HepG2 (cell line): Measurements from ENCODE around the gene SHISA6. TPM values are rescaled to one million over a fixed set of nuclear protein-coding genes. Genes with fewer than 3 reads are reported as not detected.

Source experiments
- ATAC-seq: fragments of 200-7000 bp; cut with Tn5 transposase; 3 replicates; pipeline ENCODE4 v1.9.1; 2020; ENCODE audit warnings: mild to moderate bottlenecking, moderate library complexity
- BruUV-seq: library from RNA; stranded (reverse); fragments of 400-500 nt; replicated peaks from 2 replicates; lab custom pipeline; 2021; lab: Mats Ljungman, UMichigan
- CTCF ChIA-PET: fragments of 300-600 bp; formaldehyde crosslinking; extraction: SDS; loops from one replicate; lab custom pipeline; 2021; ENCODE audit warnings: low total read pairs, inconsistent platforms, low intra/inter-chr PET ratio; lab: Yijun Ruan, JAX
- POLR2A ChIA-PET: fragments of 350-600 bp; sonication (Branson Sonifier 250); formaldehyde crosslinking; loops from one replicate; lab custom pipeline; 2020; ENCODE audit warnings: antibody characterized with exemption, inconsistent platforms; lab: Yijun Ruan, JAX
- DNase-seq: peaks from one replicate; pipeline ENCODE4 v3.0.0-alpha.2; 2015; ENCODE audit warnings: low spot score
- FAIRE-seq: peaks from 3 replicates; lab custom pipeline; 2011; peaks lifted over from hg19 to GRCh38; lab: Jason Lieb, UNC
- H2AFZ ChIP-seq: one replicate; pipeline ENCODE4 v1.6.1; 2011; ENCODE audit warnings: low read length, inconsistent platforms
- H3K27ac ChIP-seq: fragments of 300-600 bp; 3 replicates; pipeline ENCODE4 v1.8.0; 2011; ENCODE audit warnings: mixed run types, mild to moderate bottlenecking, mixed read lengths, low read length, inconsistent platforms; ENCODE audit not compliant: insufficient read depth; ENCODE audit errors: extremely low read length
- H3K27me3 ChIP-seq, 2 experiments: fragments of 200-600 bp in 1 of 2; 2 replicates in 1 of 2; 3 replicates in 1 of 2; pipeline versions ENCODE4 v1.6.0 to v1.8.0; 2011; ENCODE audit warnings: low read length in 2 of 2, mild to moderate bottlenecking in 2 of 2, moderate library complexity in 2 of 2, inconsistent platforms in 1 of 2; ENCODE audit not compliant: insufficient read depth in 2 of 2, control insufficient read depth in 1 of 2
- H3K36me3 ChIP-seq, 2 experiments: fragments of 200-600 bp in 1 of 2; replicated peaks in 1 of 2; 2 replicates in 1 of 2; 3 replicates in 1 of 2; pipeline versions ENCODE4 v1.5.1 to v1.8.0; 2011; ENCODE audit warnings: low read length in 2 of 2, inconsistent platforms in 1 of 2; ENCODE audit not compliant: insufficient read depth in 2 of 2, control insufficient read depth in 1 of 2
- H3K4me1 ChIP-seq: 2 replicates; pipeline ENCODE4 v1.5.1; 2012; ENCODE audit warnings: low read length, inconsistent platforms; ENCODE audit not compliant: insufficient read depth
- H3K4me2 ChIP-seq: 2 replicates; pipeline ENCODE4 v1.6.0; 2011; ENCODE audit warnings: low read depth, low read length, inconsistent platforms
- H3K4me3 ChIP-seq, 3 experiments: fragments of 200-600 bp in 1 of 3; sonication (generic), shearing (Covaris generic) in 1 of 3; replicated peaks in 1 of 3; 2 replicates each; pipeline ENCODE4 v1.5.1; 2011 to 2016; ENCODE audit warnings: low read length in 3 of 3, inconsistent platforms in 2 of 3, low read depth in 2 of 3, mild to moderate bottlenecking in 2 of 3, control low read depth in 1 of 3, mixed read lengths in 1 of 3; ENCODE audit not compliant: insufficient read depth in 1 of 3
- H3K79me2 ChIP-seq: one replicate; pipeline ENCODE4 v1.6.1; 2011; ENCODE audit warnings: low read length, inconsistent platforms; ENCODE audit not compliant: insufficient read depth
- H3K9ac ChIP-seq: 2 replicates; pipeline ENCODE4 v1.6.0; 2011; ENCODE audit warnings: mild to moderate bottlenecking, low read depth, low read length, inconsistent platforms; ENCODE audit not compliant: insufficient read depth
- H3K9me3 ChIP-seq: 2 replicates; pipeline ENCODE4 v1.5.1; 2012; ENCODE audit warnings: mild to moderate bottlenecking, low read length
- H4K20me1 ChIP-seq: 2 replicates; pipeline ENCODE4 v1.6.0; 2011; ENCODE audit warnings: inconsistent platforms, mild to moderate bottlenecking, low read length, moderate library complexity; ENCODE audit not compliant: insufficient read depth
- ELK4 ChIP-seq: sonication (generic); formaldehyde crosslinking; IDR thresholded peaks from 2 replicates; pipeline ENCODE4 v1.9.0; 2021; ENCODE audit warnings: missing genetic modification reagents, borderline replicate concordance
- GATAD1 ChIP-seq: IDR thresholded peaks from 2 replicates; pipeline ENCODE4 v1.6.1; 2016; ENCODE audit warnings: missing genetic modification reagents, missing compliant biosample characterization
- GZF1 ChIP-seq: sonication (generic); formaldehyde crosslinking; IDR thresholded peaks from 2 replicates; pipeline ENCODE4 v1.5.1; 2020; ENCODE audit warnings: mild to moderate bottlenecking, missing genetic modification reagents
- HMGXB4 ChIP-seq, 2 experiments: sonication (generic) in 1 of 2; formaldehyde crosslinking in 1 of 2; IDR thresholded peaks; 2 replicates each; pipeline versions ENCODE4 v1.4.0 to v1.6.1; 2018 to 2020; ENCODE audit warnings: missing genetic modification reagents in 2 of 2, borderline replicate concordance in 1 of 2, low read depth in 1 of 2, mild to moderate bottlenecking in 1 of 2, missing biosample characterization in 1 of 2
- KLF15 ChIP-seq: sonication (generic); formaldehyde crosslinking; IDR thresholded peaks from 2 replicates; pipeline ENCODE4 v1.8.1; 2023; ENCODE audit warnings: borderline replicate concordance, mild to moderate bottlenecking, inconsistent platforms, missing genetic modification reagents, mixed read lengths
- LBX2 ChIP-seq: sonication (generic); formaldehyde crosslinking; IDR thresholded peaks from 2 replicates; pipeline ENCODE4 v1.5.0; 2020; ENCODE audit warnings: missing genetic modification reagents, mild to moderate bottlenecking, borderline replicate concordance
- NFYC ChIP-seq: IDR thresholded peaks from 2 replicates; pipeline ENCODE4 v1.6.1; 2016; ENCODE audit warnings: missing genetic modification reagents, missing compliant biosample characterization
- ZBTB8A ChIP-seq: sonication (generic); formaldehyde crosslinking; IDR thresholded peaks from 2 replicates; pipeline ENCODE4 v1.4.0; 2020; ENCODE audit warnings: mild to moderate bottlenecking, low read depth, missing genetic modification reagents, borderline replicate concordance
- ZMAT5 ChIP-seq: sonication (generic); formaldehyde crosslinking; IDR thresholded peaks from 2 replicates; pipeline ENCODE4 v1.5.0; 2020; ENCODE audit warnings: mild to moderate bottlenecking, low read depth, missing genetic modification reagents, borderline replicate concordance
- ZNF75D ChIP-seq: sonication (generic); formaldehyde crosslinking; IDR thresholded peaks from 2 replicates; pipeline ENCODE4 v1.8.1; 2023; ENCODE audit warnings: missing genetic modification reagents, mild to moderate bottlenecking, borderline replicate concordance
- ZSCAN21 ChIP-seq: sonication (generic); formaldehyde crosslinking; IDR thresholded peaks from 2 replicates; pipeline ENCODE4 v1.8.0; 2022; ENCODE audit warnings: mild to moderate bottlenecking, missing genetic modification reagents, moderate library complexity, borderline replicate concordance
- WGBS: methylation state at CpG from one replicate; pipeline ENCODE4 v1.1.6; 2017; ENCODE audit warnings: low lambda C conversion rate; 5-methylcytosine and 5-hydroxymethylcytosine counted together
- in situ Hi-C: cut with HindIII; loops from 2 replicates; pipeline ENCODE4 v1.10.0; 2017; ENCODE audit warnings: low pct_unique_long_range_greater_than_20kb; ENCODE audit not compliant: extremely low pct_ligation_motif_present
- intact Hi-C: fragments of 100-400 bp; cut with micrococcal nuclease; formaldehyde crosslinking; loops from one replicate; pipeline ENCODE4 v1.10.0; 2022; ENCODE audit not compliant: unreplicated experiment
- polyA plus RNA-seq, 8 experiments: library from polyadenylated mRNA; depleted of rRNA in 3 of 8; stranded (reverse) in 7 of 8; unstranded in 1 of 8; fragments of >200 nt; fragmentation: Illumina TruSeq in 4 of 8; extraction: Trizol in 4 of 8; gene quantifications; 2 replicates each; pipeline versions ENCODE4 v1.2.1 to v1.2.3, GENCODE V29; 2011 to 2016; ENCODE audit warnings: low read depth in 4 of 8, missing spikeins in 1 of 8, mixed read lengths in 1 of 8; ENCODE audit not compliant: insufficient read depth in 1 of 8
- total RNA-seq, 5 experiments: library from RNA; depleted of rRNA; stranded (reverse); fragments of >200 nt; fragmentation: Illumina TruSeq; extraction: Trizol; gene quantifications; 2 replicates each; pipeline ENCODE4 v1.2.3, GENCODE V29; 2016; ENCODE audit warnings: low read depth in 1 of 5

The SHISA6 gene
- total and polyA plus RNA-seq, 2 of the 13 experiments (the other 11 are each of a cell fraction or from before 2014, with no cell fraction given), result not detected

- intact Hi-C loops (no loop called here), in situ Hi-C loops (no loop called here)
- no TSS peak for BruUV-seq
- ChIA-PET POLR2A (no interaction called here), CTCF (no interaction called here)
- no peak for TF ChIP-seq ELK4 (CRISPR knock-in tag)
- TF ChIP-seq GZF1, result no peak
- TF ChIP-seq GATAD1 (CRISPR knock-in tag), result no peak
- TF ChIP-seq ZNF75D, result no peak
- no peak for TF ChIP-seq HMGXB4 (CRISPR knock-in tag; IDR thresholded peaks at IDR 0.05; ENCODE audit: borderline replicate concordance in 1 of 2, low read depth in 1 of 2)
- no peak for TF ChIP-seq ZMAT5 (CRISPR knock-in tag)
- no peak for TF ChIP-seq LBX2
- no peak for TF ChIP-seq NFYC (CRISPR knock-in tag)
- TF ChIP-seq ZBTB8A (CRISPR knock-in tag), result no peak
- no peak for TF ChIP-seq KLF15 (CRISPR knock-in tag)
- TF ChIP-seq ZSCAN21 (CRISPR knock-in tag), result no peak
- Histone ChIP-seq H3K4me3 (no peak overlapping the region), H3K9me3 (no peaks in the 10 kb centered on the region), H4K20me1 (no peaks in the 10 kb centered on the region), H3K9ac (no peak overlapping the region), H3K4me2 (no peak overlapping the region), H3K27me3 (no peaks in the 10 kb centered on the region; a peak in 1 of 5 replicates), H3K4me1 (no peaks in the 10 kb centered on the region), H2AFZ (no peak overlapping the region), H3K36me3 (no peaks in the 10 kb centered on the region), H3K79me2 (no peaks in the 10 kb centered on the region), H3K27ac (no peak overlapping the region)
- WGBS, result 4% methylated on average over 3 of the region's 3 CpGs
- FAIRE-seq (no peak), DNase-seq (no peak), ATAC-seq (no peak)
Observed at GRCh38 chr17:11342138-11342537, 101.1 kb downstream of the SHISA6 start.
